Measurements from ENCODE around the gene GLB1L2.

The GLB1L2 gene

GRCh38 chr11:134292661-134293060 lies 39.1 kb upstream of the GLB1L2 start:
- Histone ChIP-seq H3K36me3 (ENCODE audit: insufficient read depth, low read length) (no peaks in the 10 kb centered on the region), H3K79me2 (ENCODE audit: insufficient read depth, low read length) (no peaks in the 10 kb centered on the region), H3K4me1 (ENCODE audit: insufficient read depth, low read length, poor library complexity, severe bottlenecking) (peaks cover 9% of the 10 kb centered on the region), H3F3A (ENCODE audit: low read depth) (no peaks in the 10 kb centered on the region), H3K9ac (ENCODE audit: low read depth, low read length, poor library complexity, severe bottlenecking) (no peak overlapping the region), H4K20me1 (ENCODE audit: insufficient read depth, low read length, poor library complexity, severe bottlenecking) (no peaks in the 10 kb centered on the region), H3K4me3 (ENCODE audit: low read length, poor library complexity, severe bottlenecking) (no peak overlapping the region), H3K27me3 (ENCODE audit: insufficient read depth, low read length, poor library complexity, severe bottlenecking) (no peaks in the 10 kb centered on the region), H3K9me3 (ENCODE audit: insufficient read depth, low read depth, low read length) (no peaks in the 10 kb centered on the region; the same call in 1 of the 2 replicates), H3K9me2 (replicated peaks; ENCODE audit: low read depth, low read length) (no peaks in the 10 kb centered on the region), H2AFZ (ENCODE audit: low read length) (no peak overlapping the region), H3K4me2 (ENCODE audit: low read depth, low read length, poor library complexity, severe bottlenecking) (no peak overlapping the region)
- TF ChIP-seq CTCF (conservative IDR thresholded peaks at IDR 0.05; ENCODE audit: low read length) (no peak), EZH2phosphoT487 (IDR thresholded peaks at IDR 0.05; ENCODE audit: borderline replicate concordance) (no peak)

GRCh38 chr11:134293119-134294113 lies 38.4 kb upstream of the GLB1L2 start:
- Histone ChIP-seq H3K27me3 (ENCODE audit: insufficient read depth, low read length, poor library complexity, severe bottlenecking) (no peaks in the 10 kb centered on the region), H3K9ac (ENCODE audit: low read depth, low read length, poor library complexity, severe bottlenecking) (no peak overlapping the region), H3K4me2 (ENCODE audit: low read depth, low read length, poor library complexity, severe bottlenecking) (no peak overlapping the region), H3K36me3 (ENCODE audit: insufficient read depth, low read length) (no peaks in the 10 kb centered on the region), H3K4me1 (ENCODE audit: insufficient read depth, low read length, poor library complexity, severe bottlenecking) (peaks cover 9% of the 10 kb centered on the region), H3K79me2 (ENCODE audit: insufficient read depth, low read length) (no peaks in the 10 kb centered on the region), H2AFZ (ENCODE audit: low read length) (no peak overlapping the region), H3K9me3 (ENCODE audit: insufficient read depth, low read depth, low read length) (no peaks in the 10 kb centered on the region; the same call in 1 of the 2 replicates), H3F3A (ENCODE audit: low read depth) (no peaks in the 10 kb centered on the region), H4K20me1 (ENCODE audit: insufficient read depth, low read length, poor library complexity, severe bottlenecking) (no peaks in the 10 kb centered on the region), H3K4me3 (ENCODE audit: low read length, poor library complexity, severe bottlenecking) (no peak overlapping the region), H3K9me2 (replicated peaks; ENCODE audit: low read depth, low read length) (no peaks in the 10 kb centered on the region)
- TF ChIP-seq EZH2phosphoT487 (IDR thresholded peaks at IDR 0.05; ENCODE audit: borderline replicate concordance) = no peak
- no peak for TF ChIP-seq CTCF (conservative IDR thresholded peaks at IDR 0.05; ENCODE audit: low read length)

- no peaks in the 10 kb centered on the region for H4K20me1 ChIP-seq (ENCODE audit: insufficient read depth, low read length, poor library complexity, severe bottlenecking)
- no peaks in the 10 kb centered on the region for H3K36me3 ChIP-seq (ENCODE audit: insufficient read depth, low read length)
- H3F3A ChIP-seq (ENCODE audit: low read depth) = no peaks in the 10 kb centered on the region
- no peaks in the 10 kb centered on the region; the same call in 1 of the 2 replicates for H3K9me3 ChIP-seq (ENCODE audit: insufficient read depth, low read depth, low read length)
- H3K4me2 ChIP-seq (ENCODE audit: low read depth, low read length, poor library complexity, severe bottlenecking) = no peak overlapping the region
- no peak for TF ChIP-seq CTCF (conservative IDR thresholded peaks at IDR 0.05; ENCODE audit: low read length)
- TF ChIP-seq EZH2phosphoT487 (IDR thresholded peaks at IDR 0.05; ENCODE audit: borderline replicate concordance) = no peak
- no peaks in the 10 kb centered on the region for H3K79me2 ChIP-seq (ENCODE audit: insufficient read depth, low read length)
- H3K4me3 ChIP-seq (ENCODE audit: low read length, poor library complexity, severe bottlenecking) = no peak overlapping the region
- H3K4me1 ChIP-seq (ENCODE audit: insufficient read depth, low read length, poor library complexity, severe bottlenecking) = peaks cover 2% of the 10 kb centered on the region
- H2AFZ ChIP-seq (ENCODE audit: low read length) = no peak overlapping the region
- H3K9ac ChIP-seq (ENCODE audit: low read depth, low read length, poor library complexity, severe bottlenecking) = no peak overlapping the region
- H3K9me2 ChIP-seq (replicated peaks; ENCODE audit: low read depth, low read length) = no peaks in the 10 kb centered on the region
- no peaks in the 10 kb centered on the region for H3K27me3 ChIP-seq (ENCODE audit: insufficient read depth, low read length, poor library complexity, severe bottlenecking)
These were observed 37.1 kb upstream of the GLB1L2 start for GRCh38 chr11:134294664-134295063.
